HepG2 (cell line): Measurements from ENCODE around the gene GJC2. TPM values are rescaled to one million over a fixed set of nuclear protein-coding genes. Genes with fewer than 3 reads are reported as not detected.

Experiments used
- ATAC-seq: fragments of 200-7000 bp; cut with Tn5 transposase; 3 replicates; pipeline ENCODE4 v1.9.1; 2020; ENCODE audit warnings: mild to moderate bottlenecking, moderate library complexity
- BruUV-seq: library from RNA; stranded (reverse); fragments of 400-500 nt; replicated peaks from 2 replicates; lab custom pipeline; 2021; lab: Mats Ljungman, UMichigan
- CTCF ChIA-PET: fragments of 300-600 bp; formaldehyde crosslinking; extraction: SDS; loops from one replicate; lab custom pipeline; 2021; ENCODE audit warnings: low total read pairs, inconsistent platforms, low intra/inter-chr PET ratio; lab: Yijun Ruan, JAX
- POLR2A ChIA-PET: fragments of 350-600 bp; sonication (Branson Sonifier 250); formaldehyde crosslinking; loops from one replicate; lab custom pipeline; 2020; ENCODE audit warnings: antibody characterized with exemption, inconsistent platforms; lab: Yijun Ruan, JAX
- DNase-seq: peaks from one replicate; pipeline ENCODE4 v3.0.0-alpha.2; 2015; ENCODE audit warnings: low spot score
- FAIRE-seq: peaks from 3 replicates; lab custom pipeline; 2011; peaks lifted over from hg19 to GRCh38; lab: Jason Lieb, UNC
- H2AFZ ChIP-seq: one replicate; pipeline ENCODE4 v1.6.1; 2011; ENCODE audit warnings: low read length, inconsistent platforms
- H3K27ac ChIP-seq: fragments of 300-600 bp; 3 replicates; pipeline ENCODE4 v1.8.0; 2011; ENCODE audit warnings: mixed run types, mild to moderate bottlenecking, mixed read lengths, low read length, inconsistent platforms; ENCODE audit not compliant: insufficient read depth; ENCODE audit errors: extremely low read length
- H3K27me3 ChIP-seq, 2 experiments: fragments of 200-600 bp in 1 of 2; 2 replicates in 1 of 2; 3 replicates in 1 of 2; pipeline versions ENCODE4 v1.6.0 to v1.8.0; 2011; ENCODE audit warnings: low read length in 2 of 2, mild to moderate bottlenecking in 2 of 2, moderate library complexity in 2 of 2, inconsistent platforms in 1 of 2; ENCODE audit not compliant: insufficient read depth in 2 of 2, control insufficient read depth in 1 of 2
- H3K36me3 ChIP-seq, 2 experiments: fragments of 200-600 bp in 1 of 2; replicated peaks in 1 of 2; 2 replicates in 1 of 2; 3 replicates in 1 of 2; pipeline versions ENCODE4 v1.5.1 to v1.8.0; 2011; ENCODE audit warnings: low read length in 2 of 2, inconsistent platforms in 1 of 2; ENCODE audit not compliant: insufficient read depth in 2 of 2, control insufficient read depth in 1 of 2
- H3K4me1 ChIP-seq: 2 replicates; pipeline ENCODE4 v1.5.1; 2012; ENCODE audit warnings: low read length, inconsistent platforms; ENCODE audit not compliant: insufficient read depth
- H3K4me2 ChIP-seq: 2 replicates; pipeline ENCODE4 v1.6.0; 2011; ENCODE audit warnings: low read depth, low read length, inconsistent platforms
- H3K4me3 ChIP-seq, 3 experiments: fragments of 200-600 bp in 1 of 3; sonication (generic), shearing (Covaris generic) in 1 of 3; replicated peaks in 1 of 3; 2 replicates each; pipeline ENCODE4 v1.5.1; 2011 to 2016; ENCODE audit warnings: low read length in 3 of 3, inconsistent platforms in 2 of 3, low read depth in 2 of 3, mild to moderate bottlenecking in 2 of 3, control low read depth in 1 of 3, mixed read lengths in 1 of 3; ENCODE audit not compliant: insufficient read depth in 1 of 3
- H3K79me2 ChIP-seq: one replicate; pipeline ENCODE4 v1.6.1; 2011; ENCODE audit warnings: low read length, inconsistent platforms; ENCODE audit not compliant: insufficient read depth
- H3K9ac ChIP-seq: 2 replicates; pipeline ENCODE4 v1.6.0; 2011; ENCODE audit warnings: mild to moderate bottlenecking, low read depth, low read length, inconsistent platforms; ENCODE audit not compliant: insufficient read depth
- H3K9me3 ChIP-seq: 2 replicates; pipeline ENCODE4 v1.5.1; 2012; ENCODE audit warnings: mild to moderate bottlenecking, low read length
- H4K20me1 ChIP-seq: 2 replicates; pipeline ENCODE4 v1.6.0; 2011; ENCODE audit warnings: inconsistent platforms, mild to moderate bottlenecking, low read length, moderate library complexity; ENCODE audit not compliant: insufficient read depth
- JDP2 ChIP-seq: sonication (generic); formaldehyde crosslinking; IDR thresholded peaks from 2 replicates; pipeline ENCODE4 v1.8.1; 2022; ENCODE audit warnings: missing genetic modification reagents, borderline replicate concordance
- NONO ChIP-seq, 2 experiments: fragments of 450-650 bp in 1 of 2; sonication (generic) in 1 of 2; formaldehyde crosslinking in 1 of 2; IDR thresholded peaks in 1 of 2; conservative IDR thresholded peaks in 1 of 2; 2 replicates each; pipeline versions ENCODE4 v1.6.1 to v1.8.0; 2017 to 2022; ENCODE audit warnings: mild to moderate bottlenecking in 1 of 2, missing genetic modification reagents in 1 of 2, moderate library complexity in 1 of 2
- NRL ChIP-seq: sonication (generic); formaldehyde crosslinking; IDR thresholded peaks from 2 replicates; pipeline ENCODE4 v1.5.0; 2020; ENCODE audit warnings: missing genetic modification reagents, mild to moderate bottlenecking, moderate library complexity, borderline replicate concordance
- PHF5A ChIP-seq: IDR thresholded peaks from one replicate; pipeline ENCODE4 v1.6.1; 2018; ENCODE audit warnings: low read depth, missing genetic modification reagents; ENCODE audit not compliant: unreplicated experiment
- ZNF253 ChIP-seq: sonication (generic); formaldehyde crosslinking; IDR thresholded peaks from 2 replicates; pipeline ENCODE4 v1.8.0; 2022; ENCODE audit warnings: mild to moderate bottlenecking, missing genetic modification reagents, borderline replicate concordance
- WGBS: methylation state at CpG from one replicate; pipeline ENCODE4 v1.1.6; 2017; ENCODE audit warnings: low lambda C conversion rate; 5-methylcytosine and 5-hydroxymethylcytosine counted together
- in situ Hi-C: cut with HindIII; loops from 2 replicates; pipeline ENCODE4 v1.10.0; 2017; ENCODE audit warnings: low pct_unique_long_range_greater_than_20kb; ENCODE audit not compliant: extremely low pct_ligation_motif_present
- intact Hi-C: fragments of 100-400 bp; cut with micrococcal nuclease; formaldehyde crosslinking; loops from one replicate; pipeline ENCODE4 v1.10.0; 2022; ENCODE audit not compliant: unreplicated experiment
- polyA plus RNA-seq, 8 experiments: library from polyadenylated mRNA; depleted of rRNA in 3 of 8; stranded (reverse) in 7 of 8; unstranded in 1 of 8; fragments of >200 nt; fragmentation: Illumina TruSeq in 4 of 8; extraction: Trizol in 4 of 8; gene quantifications; 2 replicates each; pipeline versions ENCODE4 v1.2.1 to v1.2.3, GENCODE V29; 2011 to 2016; ENCODE audit warnings: low read depth in 4 of 8, missing spikeins in 1 of 8, mixed read lengths in 1 of 8; ENCODE audit not compliant: insufficient read depth in 1 of 8
- total RNA-seq, 5 experiments: library from RNA; depleted of rRNA; stranded (reverse); fragments of >200 nt; fragmentation: Illumina TruSeq; extraction: Trizol; gene quantifications; 2 replicates each; pipeline ENCODE4 v1.2.3, GENCODE V29; 2016; ENCODE audit warnings: low read depth in 1 of 5
- TF ChIP-seq, protein P1 (sequence below): sonication (generic); formaldehyde crosslinking; IDR thresholded peaks from 2 replicates; pipeline ENCODE4 v1.5.1; 2020; ENCODE audit warnings: mild to moderate bottlenecking, missing genetic modification reagents
- TF ChIP-seq, protein P2 (sequence below): sonication (generic); formaldehyde crosslinking; conservative IDR thresholded peaks from 2 replicates; pipeline ENCODE4 v1.8.1; 2023; ENCODE audit warnings: missing genetic modification reagents

Gene GJC2
- total and polyA plus RNA-seq, 2 of the 13 experiments (the other 11 are each of a cell fraction or from before 2014, with no cell fraction given): 1.6 to 3.8 TPM

DNA sequence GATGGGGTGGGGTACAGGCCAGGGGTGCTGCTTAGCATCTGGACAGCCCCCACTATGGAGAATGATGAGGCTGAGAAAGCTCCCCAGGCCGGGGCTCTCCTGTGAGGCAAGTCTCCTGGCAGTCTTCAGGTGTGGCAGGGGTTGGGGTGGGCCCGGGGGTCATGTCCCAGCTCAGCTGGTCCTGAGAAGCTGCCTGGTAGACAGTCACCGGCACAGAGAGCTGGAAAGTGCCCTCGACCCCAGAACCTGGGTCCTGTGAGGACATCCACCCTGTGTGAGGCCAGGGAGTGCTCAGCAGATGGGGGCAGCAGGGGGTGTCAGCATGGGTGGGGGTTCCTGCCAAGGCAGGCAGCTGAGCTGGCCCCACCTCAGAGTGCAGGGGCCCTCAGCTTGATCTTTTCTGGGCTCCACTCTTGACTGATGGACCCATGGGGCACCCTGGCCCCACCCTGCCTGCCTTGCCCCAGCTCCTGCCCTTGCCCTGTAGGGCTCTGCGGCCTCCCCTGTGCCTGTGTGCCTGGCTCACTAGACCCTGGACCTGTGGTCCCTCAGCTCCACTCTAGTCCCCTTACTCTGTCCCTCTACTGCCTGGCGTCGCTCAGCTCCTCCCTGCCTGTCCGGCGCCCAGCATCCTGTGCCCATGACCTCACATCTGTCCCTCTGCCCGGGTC is 21.6 kb downstream of the GJC2 start:
- FAIRE-seq: no peak
- ChIA-PET CTCF (no interaction called here), POLR2A (no interaction called here)
- intact Hi-C loops: no loop called here
- Histone ChIP-seq H3K27me3 (no peaks in the 10 kb centered on the region; a peak in 1 of 5 replicates), H3K79me2 (peaks cover 5% of the 10 kb centered on the region), H3K36me3 (no peaks in the 10 kb centered on the region; a peak in 1 of 5 replicates), H3K27ac (no peak overlapping the region), H3K4me3 (no peak overlapping the region), H4K20me1 (0 out of 2 replicates have a peak, but pooled peaks cover 2% of the 10 kb centered on the region), H3K9me3 (no peaks in the 10 kb centered on the region), H3K4me1 (peaks cover 7% of the 10 kb centered on the region), H3K4me2 (no peak overlapping the region), H3K9ac (no peak overlapping the region), H2AFZ (no peak overlapping the region)
- ATAC-seq: no peak
- no TSS peak for BruUV-seq
- WGBS: 68% methylated on average over 6 of the region's 10 CpGs
- in situ Hi-C loops: no loop called here
- TF ChIP-seq NONO (IDR thresholded peaks at IDR 0.05) (no peak), NONO (CRISPR knock-in tag; conservative IDR thresholded peaks at IDR 0.05) (no peak), PHF5A (CRISPR knock-in tag) (no peak), JDP2 (CRISPR knock-in tag) (no peak), NRL (CRISPR knock-in tag) (no peak), ZNF253 (CRISPR knock-in tag) (no peak)
- TF ChIP-seq, protein P1, sequence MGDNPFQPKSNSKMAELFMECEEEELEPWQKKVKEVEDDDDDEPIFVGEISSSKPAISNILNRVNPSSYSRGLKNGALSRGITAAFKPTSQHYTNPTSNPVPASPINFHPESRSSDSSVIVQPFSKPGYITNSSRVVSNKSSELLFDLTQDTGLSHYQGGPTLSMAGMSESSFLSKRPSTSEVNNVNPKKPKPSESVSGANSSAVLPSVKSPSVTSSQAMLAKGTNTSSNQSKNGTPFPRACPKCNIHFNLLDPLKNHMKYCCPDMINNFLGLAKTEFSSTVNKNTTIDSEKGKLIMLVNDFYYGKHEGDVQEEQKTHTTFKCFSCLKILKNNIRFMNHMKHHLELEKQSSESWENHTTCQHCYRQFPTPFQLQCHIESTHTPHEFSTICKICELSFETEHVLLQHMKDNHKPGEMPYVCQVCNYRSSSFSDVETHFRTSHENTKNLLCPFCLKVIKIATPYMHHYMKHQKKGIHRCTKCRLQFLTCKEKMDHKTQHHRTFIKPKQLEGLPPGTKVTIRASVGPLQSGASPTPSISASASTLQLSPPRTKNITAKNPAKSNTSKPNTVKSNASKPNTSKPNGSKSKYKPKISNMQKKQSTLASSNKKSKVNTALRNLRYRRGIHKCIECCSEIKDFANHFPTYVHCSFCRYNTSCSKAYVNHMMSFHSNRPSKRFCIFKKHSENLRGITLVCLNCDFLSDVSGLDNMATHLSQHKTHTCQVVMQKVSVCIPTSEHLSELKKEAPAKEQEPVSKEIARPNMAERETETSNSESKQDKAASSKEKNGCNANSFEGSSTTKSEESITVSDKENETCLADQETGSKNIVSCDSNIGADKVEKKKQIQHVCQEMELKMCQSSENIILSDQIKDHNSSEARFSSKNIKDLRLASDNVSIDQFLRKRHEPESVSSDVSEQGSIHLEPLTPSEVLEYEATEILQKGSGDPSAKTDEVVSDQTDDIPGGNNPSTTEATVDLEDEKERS (CRISPR knock-in tag): no peak
- TF ChIP-seq, protein P2, sequence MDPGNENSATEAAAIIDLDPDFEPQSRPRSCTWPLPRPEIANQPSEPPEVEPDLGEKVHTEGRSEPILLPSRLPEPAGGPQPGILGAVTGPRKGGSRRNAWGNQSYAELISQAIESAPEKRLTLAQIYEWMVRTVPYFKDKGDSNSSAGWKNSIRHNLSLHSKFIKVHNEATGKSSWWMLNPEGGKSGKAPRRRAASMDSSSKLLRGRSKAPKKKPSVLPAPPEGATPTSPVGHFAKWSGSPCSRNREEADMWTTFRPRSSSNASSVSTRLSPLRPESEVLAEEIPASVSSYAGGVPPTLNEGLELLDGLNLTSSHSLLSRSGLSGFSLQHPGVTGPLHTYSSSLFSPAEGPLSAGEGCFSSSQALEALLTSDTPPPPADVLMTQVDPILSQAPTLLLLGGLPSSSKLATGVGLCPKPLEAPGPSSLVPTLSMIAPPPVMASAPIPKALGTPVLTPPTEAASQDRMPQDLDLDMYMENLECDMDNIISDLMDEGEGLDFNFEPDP (CRISPR knock-in tag): no peak
- DNase-seq: no peak
